ENCODE data around the gene SBK3. TPM values are rescaled to one million over a fixed set of nuclear protein-coding genes. Genes with fewer than 3 reads are reported as not detected.

The SBK3 gene
- total RNA-seq, 1 donor from 2014 or later: not detected

DNA sequence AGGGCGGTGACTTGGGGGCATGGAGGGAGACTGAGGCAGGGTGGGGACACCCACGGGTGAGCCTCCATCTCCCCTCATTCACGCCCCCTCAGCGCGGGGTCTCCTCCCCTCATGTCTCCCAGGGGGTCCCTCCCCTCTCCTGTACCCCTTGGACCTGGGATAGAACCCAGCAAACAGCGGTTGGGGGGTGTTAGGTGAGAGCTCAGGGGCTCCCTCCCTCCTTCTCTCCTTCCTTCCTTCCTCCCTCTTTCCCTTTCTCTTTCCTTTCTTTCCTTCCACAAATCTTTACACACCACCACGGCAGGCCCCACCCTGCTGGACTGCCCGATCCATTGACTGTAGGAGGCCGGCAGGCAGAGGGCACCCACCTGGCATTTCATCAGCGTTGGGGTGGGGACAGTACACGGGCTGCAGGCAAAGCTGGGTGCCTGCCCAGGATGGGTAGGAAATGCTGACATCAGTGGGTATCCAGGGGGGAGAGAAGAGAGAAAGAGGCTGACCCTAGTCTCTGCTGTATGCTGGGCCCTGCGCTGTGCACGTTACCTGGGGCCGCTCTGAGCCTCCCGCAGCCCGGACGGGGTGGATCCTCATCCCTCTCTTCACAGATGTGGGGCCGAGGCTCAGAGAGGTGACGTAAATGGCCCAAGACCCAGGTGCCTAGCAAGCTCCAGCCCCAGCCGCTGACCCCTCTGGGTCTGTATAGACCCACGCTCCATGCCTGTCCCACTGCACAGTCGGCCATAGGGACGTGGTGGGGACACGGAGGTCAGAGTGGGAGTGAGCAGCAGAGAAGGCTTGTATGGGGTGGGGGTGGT lies 53.6 kb downstream of the SBK3 start:
- H3K4me1 Mint-ChIP-seq (ENCODE audit: low read depth): peaks cover 8% of the 10 kb centered on the region
- peaks cover 11% of the 10 kb centered on the region for H3K27me3 Mint-ChIP-seq
- no peak overlapping the region for H3K27ac Mint-ChIP-seq
- TF ChIP-seq, protein P1, sequence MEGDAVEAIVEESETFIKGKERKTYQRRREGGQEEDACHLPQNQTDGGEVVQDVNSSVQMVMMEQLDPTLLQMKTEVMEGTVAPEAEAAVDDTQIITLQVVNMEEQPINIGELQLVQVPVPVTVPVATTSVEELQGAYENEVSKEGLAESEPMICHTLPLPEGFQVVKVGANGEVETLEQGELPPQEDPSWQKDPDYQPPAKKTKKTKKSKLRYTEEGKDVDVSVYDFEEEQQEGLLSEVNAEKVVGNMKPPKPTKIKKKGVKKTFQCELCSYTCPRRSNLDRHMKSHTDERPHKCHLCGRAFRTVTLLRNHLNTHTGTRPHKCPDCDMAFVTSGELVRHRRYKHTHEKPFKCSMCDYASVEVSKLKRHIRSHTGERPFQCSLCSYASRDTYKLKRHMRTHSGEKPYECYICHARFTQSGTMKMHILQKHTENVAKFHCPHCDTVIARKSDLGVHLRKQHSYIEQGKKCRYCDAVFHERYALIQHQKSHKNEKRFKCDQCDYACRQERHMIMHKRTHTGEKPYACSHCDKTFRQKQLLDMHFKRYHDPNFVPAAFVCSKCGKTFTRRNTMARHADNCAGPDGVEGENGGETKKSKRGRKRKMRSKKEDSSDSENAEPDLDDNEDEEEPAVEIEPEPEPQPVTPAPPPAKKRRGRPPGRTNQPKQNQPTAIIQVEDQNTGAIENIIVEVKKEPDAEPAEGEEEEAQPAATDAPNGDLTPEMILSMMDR (IDR thresholded peaks at IDR 0.05; ENCODE audit: unreplicated experiment): no peak
- no peak overlapping the region for H3K4me3 Mint-ChIP-seq (ENCODE audit: low read depth)
- no peaks in the 10 kb centered on the region for H3K9me3 Mint-ChIP-seq (ENCODE audit: low read depth)
- H3K36me3 Mint-ChIP-seq (ENCODE audit: insufficient read depth): no peaks in the 10 kb centered on the region
- DNase-seq (ENCODE audit: low spot score, unreplicated experiment): no peak

Other genes with a start within 250 kb of the SBK3 start
- not detected in 2 replicates for gene TMEM150B, start 220.2 kb downstream of the SBK3 start, total RNA-seq
- 68.4 and 68.6 TPM in 2 replicates for gene KMT5C, start 205.7 kb downstream of the SBK3 start, total RNA-seq
- gene COX6B2, start 190.8 kb downstream of the SBK3 start, total RNA-seq: not detected in 2 replicates
- gene GARIN5B, start 182.3 kb downstream of the SBK3 start, total RNA-seq: 0.09 TPM in 1 of 2 replicates, not detected in the other
- gene IL11, start 175.1 kb downstream of the SBK3 start, total RNA-seq: 2.2 and 2.8 TPM in 2 replicates
- 2.3 and 4.3 TPM in 2 replicates for gene TMEM190, start 168.7 kb downstream of the SBK3 start, total RNA-seq
- 5.0 and 5.6 TPM in 2 replicates for gene TMEM238, start 161.3 kb downstream of the SBK3 start, total RNA-seq
- gene RPL28, start 159.6 kb downstream of the SBK3 start, total RNA-seq: 1,450 and 1,547 TPM in 2 replicates
- 69.9 and 77.2 TPM in 2 replicates for gene UBE2S, start 137.8 kb downstream of the SBK3 start, total RNA-seq
- gene SHISA7, start 102.2 kb downstream of the SBK3 start, total RNA-seq: 0.10 TPM in 1 of 2 replicates, not detected in the other
- gene ISOC2, start 83.9 kb downstream of the SBK3 start, total RNA-seq: 36.3 and 36.6 TPM in 2 replicates
- gene C19orf85, start 80.8 kb downstream of the SBK3 start, total RNA-seq: not detected in 2 replicates
- 12.9 and 16.8 TPM in 2 replicates for gene ZNF628, start 68.9 kb downstream of the SBK3 start, total RNA-seq
- gene NAT14, start 60.4 kb downstream of the SBK3 start, total RNA-seq: 62.6 and 69.7 TPM in 2 replicates
- 1.1 and 1.6 TPM in 2 replicates for gene SSC5D, start 57.1 kb downstream of the SBK3 start, total RNA-seq
- 1.9 and 2.3 TPM in 2 replicates for gene SBK2, start 8.4 kb downstream of the SBK3 start, total RNA-seq
- 26.6 and 29.1 TPM in 2 replicates for gene ZNF579, start 35.3 kb upstream of the SBK3 start, total RNA-seq
- 35.5 and 39.0 TPM in 2 replicates for gene FIZ1, start 54.0 kb upstream of the SBK3 start, total RNA-seq
- 7.9 and 8.5 TPM in 2 replicates for gene ZNF524, start 54.7 kb upstream of the SBK3 start, total RNA-seq
- 19.0 and 19.9 TPM in 2 replicates for gene ZNF865, start 60.1 kb upstream of the SBK3 start, total RNA-seq
- 14.6 and 15.3 TPM in 2 replicates for gene ZNF784, start 79.0 kb upstream of the SBK3 start, total RNA-seq
- 45.9 and 46.2 TPM in 2 replicates for gene ZNF580, start 95.5 kb upstream of the SBK3 start, total RNA-seq
- 38.8 and 40.1 TPM in 2 replicates for gene ZNF581, start 98.1 kb upstream of the SBK3 start, total RNA-seq
- 23.0 and 23.9 TPM in 2 replicates for gene CCDC106, start 102.7 kb upstream of the SBK3 start, total RNA-seq
- 275 and 281 TPM in 2 replicates for gene U2AF2, start 109.5 kb upstream of the SBK3 start, total RNA-seq
- gene EPN1, start 129.7 kb upstream of the SBK3 start, total RNA-seq: 115 and 118 TPM in 2 replicates
- gene NLRP9, start 192.9 kb upstream of the SBK3 start, total RNA-seq: not detected in 2 replicates
- gene RFPL4A, start 213.6 kb upstream of the SBK3 start, total RNA-seq: not detected in 2 replicates
- not detected in 2 replicates for gene RFPL4AL1, start 223.6 kb upstream of the SBK3 start, total RNA-seq

Measured in progenitor cell of endocrine pancreas (in vitro differentiated cells).